Neural cell (in vitro differentiated cells): ENCODE data around the gene TUBGCP2. TPM values are rescaled to one million over a fixed set of nuclear protein-coding genes. Genes with fewer than 3 reads are reported as not detected.

Experiments used
- H2AFZ ChIP-seq: fragments of 200-600, 300-800 bp; sonication (generic), shearing (Covaris generic); 2 replicates; pipeline ENCODE4 v1.6.0; 2014; ENCODE audit warnings: low read depth, mild to moderate bottlenecking, antibody characterized with exemption, low read length, moderate library complexity
- H3F3A ChIP-seq: fragments of 200-600 bp; shearing (Covaris generic); 2 replicates; pipeline ENCODE4 v1.6.1; 2016; ENCODE audit warnings: mild to moderate bottlenecking, moderate library complexity, mixed read lengths, antibody characterized with exemption, low read length; ENCODE audit not compliant: insufficient read depth, poor library complexity, severe bottlenecking
- H3K27ac ChIP-seq: fragments of 200-600, 300-800 bp; sonication (generic), shearing (Covaris generic); 2 replicates; pipeline ENCODE4 v1.5.1; 2014; ENCODE audit warnings: mild to moderate bottlenecking, low read length, moderate library complexity
- H3K27me3 ChIP-seq: fragments of 300-800, 200-600 bp; sonication (generic), shearing (Covaris generic); 2 replicates; pipeline ENCODE4 v1.6.0; 2014; ENCODE audit warnings: mild to moderate bottlenecking, low read depth, low read length, moderate library complexity; ENCODE audit not compliant: insufficient read depth
- H3K36me3 ChIP-seq: fragments of 300-800, 200-600 bp; sonication (generic), shearing (Covaris generic); 2 replicates; pipeline ENCODE4 v1.5.1; 2014; ENCODE audit warnings: mild to moderate bottlenecking, antibody characterized with exemption, low read length, moderate library complexity; ENCODE audit not compliant: insufficient read depth
- H3K4me2 ChIP-seq: fragments of 300-800, 200-600 bp; sonication (generic), shearing (Covaris generic); 2 replicates; pipeline ENCODE4 v1.6.0; 2014; ENCODE audit warnings: mild to moderate bottlenecking, low read length
- H3K4me3 ChIP-seq: fragments of 300-800, 200-600 bp; sonication (generic), shearing (Covaris generic); 2 replicates; pipeline ENCODE4 v1.5.1; 2014; ENCODE audit warnings: mild to moderate bottlenecking, low read length, moderate library complexity
- H3K79me2 ChIP-seq: fragments of 200-600 bp; shearing (Covaris generic); replicated peaks from 2 replicates; pipeline ENCODE4 v1.6.0; 2014; ENCODE audit warnings: mild to moderate bottlenecking, low read length, moderate library complexity; ENCODE audit not compliant: insufficient read depth
- H3K9ac ChIP-seq: fragments of 300-800, 200-600 bp; sonication (generic), shearing (Covaris generic); 2 replicates; pipeline ENCODE4 v1.6.1; 2016; ENCODE audit warnings: mild to moderate bottlenecking, low read length, mixed read lengths
- H3K9me2 ChIP-seq: fragments of 200-600 bp; shearing (Covaris generic); 2 replicates; pipeline ENCODE4 v1.6.1; 2016; ENCODE audit warnings: mild to moderate bottlenecking, low read length, mixed read lengths; ENCODE audit not compliant: insufficient read depth
- H3K9me3 ChIP-seq: fragments of 200-600, 300-800 bp; sonication (generic), shearing (Covaris generic); 2 replicates; pipeline ENCODE4 v1.6.1; 2016; ENCODE audit warnings: mild to moderate bottlenecking, mixed run types, low read length, moderate library complexity, mixed read lengths
- H4K20me1 ChIP-seq: fragments of 200-600 bp; shearing (Covaris generic); 2 replicates; pipeline ENCODE4 v1.6.1; 2016; ENCODE audit warnings: mild to moderate bottlenecking, mixed run types; ENCODE audit not compliant: insufficient read depth
- CTCF ChIP-seq: fragments of 450-650 bp; IDR thresholded peaks from 2 replicates; pipeline ENCODE4 v1.5.1; 2014; ENCODE audit warnings: antibody characterized with exemption, mild to moderate bottlenecking, moderate library complexity; ENCODE audit not compliant: poor library complexity, severe bottlenecking
- EP300 ChIP-seq: fragments of 450-650 bp; conservative IDR thresholded peaks from 2 replicates; pipeline ENCODE4 v1.6.1; 2014; ENCODE audit warnings: antibody characterized with exemption, mild to moderate bottlenecking, moderate library complexity; ENCODE audit not compliant: poor library complexity, severe bottlenecking
- EZH2 ChIP-seq: fragments of 200-600, 300-800 bp; shearing (Covaris generic), sonication (generic); IDR thresholded peaks from 2 replicates; pipeline ENCODE4 v1.6.1; 2014; ENCODE audit warnings: antibody characterized with exemption, low read length, borderline replicate concordance, mild to moderate bottlenecking; ENCODE audit not compliant: insufficient read depth, poor library complexity, severe bottlenecking
- MXI1 ChIP-seq: fragments of 450-650 bp; conservative IDR thresholded peaks from 2 replicates; pipeline ENCODE4 v1.6.1; 2014; ENCODE audit warnings: antibody characterized with exemption, mild to moderate bottlenecking; ENCODE audit not compliant: poor library complexity, severe bottlenecking
- POLR2AphosphoS5 ChIP-seq: IDR thresholded peaks from 2 replicates; pipeline ENCODE4 v1.6.1; 2012
- RAD21 ChIP-seq: fragments of 450-650 bp; conservative IDR thresholded peaks from 2 replicates; pipeline ENCODE4 v1.6.1; 2014; ENCODE audit warnings: antibody characterized with exemption, mild to moderate bottlenecking, moderate library complexity
- REST ChIP-seq: IDR thresholded peaks from 2 replicates; pipeline ENCODE4 v1.6.1; 2012; ENCODE audit warnings: borderline replicate concordance
- SMC3 ChIP-seq: fragments of 450-650 bp; conservative IDR thresholded peaks from 2 replicates; pipeline ENCODE4 v1.6.1; 2014; ENCODE audit warnings: antibody characterized with exemption, mild to moderate bottlenecking, moderate library complexity; ENCODE audit not compliant: poor library complexity
- TAF1 ChIP-seq: IDR thresholded peaks from 2 replicates; pipeline ENCODE4 v1.6.1; 2012; ENCODE audit warnings: low read depth
- polyA plus RNA-seq: library from polyadenylated mRNA; depleted of rRNA; stranded (reverse); fragments of >200 nt; gene quantifications from 2 replicates; pipeline ENCODE4 v1.2.3, GENCODE V29; 2014

The TUBGCP2 gene
- polyA plus RNA-seq, 1 donor from 2014 or later: 34.5 TPM

DNA sequence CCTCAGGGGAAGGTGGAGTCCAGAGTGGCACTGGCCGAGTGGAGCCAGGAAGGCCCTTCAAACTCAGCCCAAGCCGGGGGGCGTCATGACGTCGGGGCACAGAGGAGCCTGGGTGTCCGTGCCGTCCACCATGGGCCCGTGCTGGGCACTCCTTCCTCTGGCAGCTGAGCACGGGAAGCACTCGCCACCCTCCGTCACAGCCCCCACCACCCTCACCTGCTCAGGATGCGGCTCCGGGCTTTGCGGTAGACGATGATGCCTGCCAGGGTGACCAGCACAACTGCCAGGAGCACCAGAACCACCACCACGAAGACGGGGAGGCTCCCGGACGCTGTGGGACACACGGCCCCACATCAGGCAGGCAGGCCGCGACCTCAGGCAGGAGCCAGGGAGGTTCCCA, 40.1 kb downstream of the TUBGCP2 start:
- H3K4me3 ChIP-seq: no peak overlapping the region
- H4K20me1 ChIP-seq: no peaks in the 10 kb centered on the region
- H3K9ac ChIP-seq: no peak overlapping the region
- H3K9me2 ChIP-seq: no peaks in the 10 kb centered on the region
- no peaks in the 10 kb centered on the region for H3K9me3 ChIP-seq
- no peaks in the 10 kb centered on the region for H3K79me2 ChIP-seq
- no peak overlapping the region for H3K27ac ChIP-seq
- no peaks in the 10 kb centered on the region for H3K36me3 ChIP-seq
- no peak overlapping the region for H2AFZ ChIP-seq
- no peak overlapping the region for H3K4me2 ChIP-seq
- TF ChIP-seq TAF1 (no peak), EP300 (no peak), CTCF (no peak), RAD21 (no peak), REST (no peak), SMC3 (no peak), POLR2AphosphoS5 (no peak), MXI1 (no peak), EZH2 (no peak)
- no peaks in the 10 kb centered on the region for H3K27me3 ChIP-seq
- H3F3A ChIP-seq: no peaks in the 10 kb centered on the region

- Histone ChIP-seq H3K27me3 (no peaks in the 10 kb centered on the region), H2AFZ (no peak overlapping the region), H3K9me2 (no peaks in the 10 kb centered on the region), H3K4me3 (no peak overlapping the region), H3K36me3 (no peaks in the 10 kb centered on the region), H3F3A (no peaks in the 10 kb centered on the region), H3K9ac (no peak overlapping the region), H3K4me2 (no peak overlapping the region), H3K27ac (no peak overlapping the region), H3K9me3 (no peaks in the 10 kb centered on the region), H3K79me2 (no peaks in the 10 kb centered on the region), H4K20me1 (no peaks in the 10 kb centered on the region)
- TF ChIP-seq REST: no peak
- TF ChIP-seq EZH2: no peak
- no peak for TF ChIP-seq TAF1
- no peak for TF ChIP-seq CTCF
- TF ChIP-seq RAD21: no peak
- TF ChIP-seq EP300: no peak
- TF ChIP-seq MXI1: no peak
- TF ChIP-seq SMC3: no peak
- no peak for TF ChIP-seq POLR2AphosphoS5
Measured at GRCh38 chr10:133267829-133268228, 40.8 kb downstream of the TUBGCP2 start.
